Caco-2 (cell line): Measurements from ENCODE around the gene KCNN3. TPM values are rescaled to one million over a fixed set of nuclear protein-coding genes. Genes with fewer than 3 reads are reported as not detected.

Source experiments
- BruUV-seq: library from RNA; stranded (reverse); fragments of 400-500 nt; replicated peaks from 2 replicates; lab custom pipeline; 2021; lab: Mats Ljungman, UMichigan
- CTCF ChIA-PET: fragments of 300-600 bp; sonication (Branson Sonifier 250); formaldehyde crosslinking; loops from one replicate; lab custom pipeline; 2022; ENCODE audit warnings: antibody characterized with exemption; lab: Charles Lee
- POLR2A ChIA-PET: fragments of 300-600 bp; sonication (Branson Sonifier 250); formaldehyde crosslinking; loops from one replicate; lab custom pipeline; 2022; ENCODE audit warnings: antibody characterized with exemption; lab: Charles Lee
- DNase-seq, 2 experiments: peaks; one replicate each; pipeline versions ENCODE4 v3.0.0 to v3.0.0-alpha.2; 2020 to 2022
- H3K27me3 ChIP-seq: replicated peaks from 2 replicates; pipeline ENCODE4 v1.6.0; 2011; ENCODE audit warnings: low read length; ENCODE audit not compliant: control insufficient read depth, insufficient read depth
- H3K36me3 ChIP-seq: 2 replicates; pipeline ENCODE4 v1.5.1; 2011; ENCODE audit warnings: low read length; ENCODE audit not compliant: control insufficient read depth, insufficient read depth
- H3K4me1 ChIP-seq: fragments of 250-450 bp; sonication (Bioruptor Pico); 2 replicates; pipeline ENCODE4 v1.5.1; 2020; ENCODE audit warnings: mild to moderate bottlenecking
- H3K4me3 ChIP-seq: 2 replicates; pipeline ENCODE4 v1.5.1; 2011; ENCODE audit warnings: low read depth, mild to moderate bottlenecking, control low read depth, low read length
- H3K9me3 ChIP-seq: fragments of 250-450 bp; sonication (Bioruptor Pico); 2 replicates; pipeline ENCODE4 v1.5.1; 2020; ENCODE audit warnings: mild to moderate bottlenecking, moderate library complexity
- H3K27ac Mint-ChIP-seq: one replicate; pipeline ENCODE4 v1.8.0; 2022; ENCODE audit warnings: mixed read lengths; ENCODE audit not compliant: unreplicated experiment
- H3K27me3 Mint-ChIP-seq: one replicate; pipeline ENCODE4 v1.8.0; 2022; ENCODE audit warnings: mixed read lengths; ENCODE audit not compliant: insufficient read depth, unreplicated experiment
- H3K36me3 Mint-ChIP-seq: one replicate; pipeline ENCODE4 v1.8.0; 2022; ENCODE audit warnings: mild to moderate bottlenecking, mixed read lengths; ENCODE audit not compliant: insufficient read depth, unreplicated experiment
- H3K4me1 Mint-ChIP-seq: one replicate; pipeline ENCODE4 v1.8.0; 2022; ENCODE audit warnings: low read depth, mixed read lengths; ENCODE audit not compliant: unreplicated experiment
- H3K4me3 Mint-ChIP-seq: one replicate; pipeline ENCODE4 v1.8.0; 2022; ENCODE audit warnings: mild to moderate bottlenecking, moderate library complexity, mixed read lengths; ENCODE audit not compliant: unreplicated experiment
- H3K9me3 Mint-ChIP-seq: one replicate; pipeline ENCODE4 v1.8.0; 2022; ENCODE audit warnings: mixed read lengths; ENCODE audit not compliant: unreplicated experiment
- CTCF ChIP-seq, 2 experiments: fragments of 200-600 bp in 1 of 2; IDR thresholded peaks; 1 replicate in 1 of 2; 2 replicates in 1 of 2; pipeline versions ENCODE4 v1.5.1 to v1.8.0; 2011 to 2022; ENCODE audit warnings: antibody characterized with exemption in 1 of 2, control low read depth in 1 of 2, inconsistent platforms in 1 of 2, low read depth in 1 of 2, low read length in 1 of 2, mild to moderate bottlenecking in 1 of 2, moderate library complexity in 1 of 2; ENCODE audit not compliant: insufficient read depth in 1 of 2, severe bottlenecking in 1 of 2, unreplicated experiment in 1 of 2
- intact Hi-C: fragments of 100-400 bp; cut with micrococcal nuclease; formaldehyde crosslinking; loops from one replicate; pipeline ENCODE4 v1.10.0; 2022; ENCODE audit not compliant: unreplicated experiment
- total RNA-seq: library from RNA; stranded (reverse); gene quantifications from 2 replicates; pipeline ENCODE4 v1.2.3, GENCODE V29; 2022

KCNN3 gene
- total RNA-seq, 1 experiment from 2014 or later = 0.05 TPM

GRCh38 chr1:154715385-154715784 lies 154.7 kb downstream of the KCNN3 start:
- Mint-ChIP-seq H3K27ac (no peak overlapping the region), H3K4me3 (no peak overlapping the region), H3K4me1 (no peaks in the 10 kb centered on the region), H3K36me3 (no peaks in the 10 kb centered on the region), H3K27me3 (peaks cover 6% of the 10 kb centered on the region), H3K9me3 (no peaks in the 10 kb centered on the region)
- TF ChIP-seq CTCF (IDR thresholded peaks at IDR 0.05; ENCODE audit: insufficient read depth in 1 of 2, low read depth in 1 of 2, low read length in 1 of 2, severe bottlenecking in 1 of 2, unreplicated experiment in 1 of 2) = no peak
- intact Hi-C loops = no loop called here
- no peaks in the 10 kb centered on the region for H3K9me3 ChIP-seq
- no peaks in the 10 kb centered on the region for H3K4me1 ChIP-seq
- no peak for DNase-seq
- no peak overlapping the region for H3K4me3 ChIP-seq
- no peaks in the 10 kb centered on the region; the same call in 1 of the 2 replicates for H3K27me3 ChIP-seq
- no TSS peak for BruUV-seq
- ChIA-PET POLR2A (no interaction called here), CTCF (interaction anchor here (0.7 kb wide), 1 partner anchor 163 kb away, joined by 3 read pairs; no protein-coding TSS in a partner anchor)
- H3K36me3 ChIP-seq = no peaks in the 10 kb centered on the region

- Histone ChIP-seq H3K27me3 (peaks cover 1% of the 10 kb centered on the region), H3K9me3 (no peaks in the 10 kb centered on the region), H3K4me1 (no peaks in the 10 kb centered on the region), H3K36me3 (no peaks in the 10 kb centered on the region), H3K4me3 (no peak overlapping the region)
- peak; percentile 26 to 52 for DNase-seq
- peaks cover under 1% of the 10 kb centered on the region for H3K4me1 Mint-ChIP-seq
- no peak overlapping the region for H3K27ac Mint-ChIP-seq
- H3K9me3 Mint-ChIP-seq = no peaks in the 10 kb centered on the region
- intact Hi-C loops = no loop called here
- TF ChIP-seq CTCF (IDR thresholded peaks at IDR 0.05; ENCODE audit: insufficient read depth in 1 of 2, low read depth in 1 of 2, low read length in 1 of 2, severe bottlenecking in 1 of 2, unreplicated experiment in 1 of 2) = no peak
- peaks cover 6% of the 10 kb centered on the region for H3K27me3 Mint-ChIP-seq
- CTCF ChIA-PET = no interaction called here
- H3K36me3 Mint-ChIP-seq = no peaks in the 10 kb centered on the region
- no TSS peak for BruUV-seq
- POLR2A ChIA-PET = no interaction called here
- H3K4me3 Mint-ChIP-seq = no peak overlapping the region
Observed at GRCh38 chr1:154714638-154715037, 155.4 kb downstream of the KCNN3 start.

GRCh38 chr1:154714052-154714623 lies 155.9 kb downstream of the KCNN3 start:
- intact Hi-C loops = no loop called here
- Mint-ChIP-seq H3K36me3 (no peaks in the 10 kb centered on the region), H3K4me3 (no peak overlapping the region), H3K9me3 (no peaks in the 10 kb centered on the region), H3K4me1 (peaks cover 5% of the 10 kb centered on the region), H3K27ac (no peak overlapping the region), H3K27me3 (peaks cover 9% of the 10 kb centered on the region)
- no peaks in the 10 kb centered on the region for H3K36me3 ChIP-seq
- H3K27me3 ChIP-seq = peaks cover 1% of the 10 kb centered on the region
- ChIA-PET POLR2A (no interaction called here), CTCF (no interaction called here)
- H3K4me1 ChIP-seq = no peaks in the 10 kb centered on the region
- BruUV-seq = no TSS peak
- no peaks in the 10 kb centered on the region for H3K9me3 ChIP-seq
- no peak overlapping the region for H3K4me3 ChIP-seq
- DNase-seq = no peak
- no peak for TF ChIP-seq CTCF (IDR thresholded peaks at IDR 0.05; ENCODE audit: insufficient read depth in 1 of 2, low read depth in 1 of 2, low read length in 1 of 2, severe bottlenecking in 1 of 2, unreplicated experiment in 1 of 2)
